DND-41 (cell line): ENCODE measurements around the gene FBXO11.

Experiments used
- ATAC-seq: fragments of 200-7000 bp; cut with Tn5 transposase; 3 replicates; pipeline ENCODE4 v1.9.1; 2021; ENCODE audit warnings: low read depth; ENCODE audit not compliant: insufficient read depth
- DNase-seq: peaks from one replicate; pipeline ENCODE4 v3.0.0-alpha.2; 2020
- H2AFZ ChIP-seq: 2 replicates; pipeline ENCODE4 v1.6.0; 2012; ENCODE audit warnings: low read depth, low read length
- H3K27ac ChIP-seq: 2 replicates; pipeline ENCODE4 v1.5.1; 2012; ENCODE audit warnings: low read length, inconsistent platforms
- H3K27me3 ChIP-seq: fragments of 200-600 bp; sonication (generic); 2 replicates; pipeline ENCODE4 v1.6.0; 2012; ENCODE audit warnings: low read length, mild to moderate bottlenecking, inconsistent platforms; ENCODE audit not compliant: insufficient read depth, poor library complexity
- H3K36me3 ChIP-seq: 2 replicates; pipeline ENCODE4 v1.5.1; 2012; ENCODE audit warnings: low read length, inconsistent platforms; ENCODE audit not compliant: insufficient read depth
- H3K4me1 ChIP-seq: 2 replicates; pipeline ENCODE4 v1.5.1; 2012; ENCODE audit warnings: mild to moderate bottlenecking, low read length; ENCODE audit not compliant: insufficient read depth
- H3K4me2 ChIP-seq: 2 replicates; pipeline ENCODE4 v1.6.0; 2012; ENCODE audit warnings: mild to moderate bottlenecking, moderate library complexity, low read length, inconsistent platforms; ENCODE audit not compliant: insufficient read depth
- H3K4me3 ChIP-seq, 2 experiments: fragments of 200-600 bp in 1 of 2; shearing (Covaris generic) in 1 of 2; 2 replicates each; pipeline ENCODE4 v1.5.1; 2012 to 2016; ENCODE audit warnings: inconsistent platforms in 2 of 2, low read length in 2 of 2, mild to moderate bottlenecking in 2 of 2, low read depth in 1 of 2, moderate library complexity in 1 of 2
- H3K79me2 ChIP-seq: 2 replicates; pipeline ENCODE4 v1.6.0; 2012; ENCODE audit warnings: low read length, inconsistent platforms; ENCODE audit not compliant: insufficient read depth
- H3K9ac ChIP-seq: 2 replicates; pipeline ENCODE4 v1.6.0; 2012; ENCODE audit warnings: low read depth, mild to moderate bottlenecking, inconsistent platforms, low read length, moderate library complexity
- H3K9me3 ChIP-seq: 2 replicates; pipeline ENCODE4 v1.5.1; 2012; ENCODE audit warnings: low read length, moderate library complexity, mild to moderate bottlenecking, inconsistent platforms; ENCODE audit not compliant: insufficient read depth, severe bottlenecking
- H4K20me1 ChIP-seq: 2 replicates; pipeline ENCODE4 v1.6.0; 2012; ENCODE audit warnings: low read length; ENCODE audit not compliant: insufficient read depth
- CTCF ChIP-seq: IDR thresholded peaks from 2 replicates; pipeline ENCODE4 v1.5.1; 2012; ENCODE audit warnings: borderline replicate concordance, low read length, moderate library complexity, mild to moderate bottlenecking; ENCODE audit not compliant: poor library complexity, severe bottlenecking; ENCODE audit errors: extremely low read depth
- EZH2 ChIP-seq: IDR thresholded peaks from 3 replicates; pipeline ENCODE4 v1.6.1; 2012; ENCODE audit warnings: borderline replicate concordance, low read depth, mild to moderate bottlenecking, moderate library complexity, low read length, inconsistent platforms; ENCODE audit not compliant: severe bottlenecking

FBXO11 gene

GRCh38 chr2:47767880-47768609, 138.3 kb downstream of the FBXO11 start:
- TF ChIP-seq EZH2, result no peak
- TF ChIP-seq CTCF, result peak; percentile 98
- Histone ChIP-seq H3K9ac (no peak overlapping the region), H3K79me2 (no peaks in the 10 kb centered on the region), H3K36me3 (no peaks in the 10 kb centered on the region), H2AFZ (peak overlapping the region; percentile 62), H3K27me3 (no peaks in the 10 kb centered on the region), H3K4me3 (no peak overlapping the region), H4K20me1 (no peaks in the 10 kb centered on the region), H3K27ac (no peak overlapping the region), H3K4me2 (peak overlapping the region; percentile 38), H3K9me3 (no peaks in the 10 kb centered on the region), H3K4me1 (peaks cover 9% of the 10 kb centered on the region)
- DNase-seq (peak; percentile 74), ATAC-seq (peak; percentile 96)

GRCh38 chr2:47767497-47767844, 138.8 kb downstream of the FBXO11 start:
- Histone ChIP-seq H3K4me1 (peaks cover 9% of the 10 kb centered on the region), H3K4me3 (no peak overlapping the region), H3K36me3 (no peaks in the 10 kb centered on the region), H3K9me3 (no peaks in the 10 kb centered on the region), H4K20me1 (no peaks in the 10 kb centered on the region), H3K27ac (no peak overlapping the region), H3K9ac (no peak overlapping the region), H3K79me2 (no peaks in the 10 kb centered on the region), H3K27me3 (no peaks in the 10 kb centered on the region), H3K4me2 (peak overlapping the region; percentile 38), H2AFZ (peak overlapping the region; percentile 62; the same call in 1 of the 2 replicates)
- TF ChIP-seq CTCF (no peak), EZH2 (no peak)
- no peak for DNase-seq
- ATAC-seq, result no peak; the same call in 2 of the 3 replicates

- Histone ChIP-seq H3K4me1 (no peaks in the 10 kb centered on the region), H3K4me2 (no peak overlapping the region), H2AFZ (no peak overlapping the region), H3K9ac (no peak overlapping the region), H3K27ac (no peak overlapping the region), H3K79me2 (no peaks in the 10 kb centered on the region), H3K36me3 (no peaks in the 10 kb centered on the region), H4K20me1 (no peaks in the 10 kb centered on the region), H3K9me3 (no peaks in the 10 kb centered on the region), H3K4me3 (no peak overlapping the region), H3K27me3 (no peaks in the 10 kb centered on the region)
- DNase-seq (no peak), ATAC-seq (no peak)
- TF ChIP-seq EZH2 (no peak), CTCF (no peak)
Measured at GRCh38 chr2:47751856-47752414, 154.4 kb downstream of the FBXO11 start.
